GM10847 (cell line): Measurements from ENCODE around the gene PPARD.

Experiments used
- POLR2A ChIP-seq: IDR thresholded peaks from 2 replicates; pipeline ENCODE4 v1.6.1; 2011; ENCODE audit not compliant: insufficient read length; ENCODE audit errors: extremely low read depth

The PPARD gene

GRCh38 chr6:35342258-35343091 is at the start of gene PPARD:
PPARD (plus strand) TSS chr6:35342558; CDS start chr6:35411088, 68,530 bp downstream.
- peak; percentile 19 for TF ChIP-seq POLR2A

GRCh38 chr6:35293681-35294080 is 48.7 kb upstream of the PPARD start:
- TF ChIP-seq POLR2A = no peak

GRCh38 chr6:35294308-35294945 is 47.9 kb upstream of the PPARD start:
- TF ChIP-seq POLR2A = no peak

- no peak for TF ChIP-seq POLR2A
Observed at GRCh38 chr6:35295036-35295435, 47.3 kb upstream of the PPARD start.

GRCh38 chr6:35295521-35296315 is 46.6 kb upstream of the PPARD start:
- TF ChIP-seq POLR2A = no peak

- no peak for TF ChIP-seq POLR2A
Observed at GRCh38 chr6:35296931-35297600, 45.3 kb upstream of the PPARD start.

GRCh38 chr6:35297601-35298481 is 44.5 kb upstream of the PPARD start, which contains the start of gene DEF6:
DEF6 (plus strand) TSS chr6:35297818; CDS start chr6:35297857, 39 bp downstream.
- TF ChIP-seq POLR2A = peak; percentile 60

- TF ChIP-seq POLR2A = no peak
Observed at GRCh38 chr6:35298625-35299140, 43.7 kb upstream of the PPARD start.

- TF ChIP-seq POLR2A = no peak
Observed at GRCh38 chr6:35299674-35300073, 42.7 kb upstream of the PPARD start.

GRCh38 chr6:35300848-35301247 is 41.5 kb upstream of the PPARD start:
- TF ChIP-seq POLR2A = no peak

GRCh38 chr6:35302604-35303241 is 39.6 kb upstream of the PPARD start:
- TF ChIP-seq POLR2A = peak; percentile 35

GRCh38 chr6:35304299-35304698 is 38.1 kb upstream of the PPARD start:
- TF ChIP-seq POLR2A = no peak

- no peak for TF ChIP-seq POLR2A
Observed at GRCh38 chr6:35305117-35305516, 37.2 kb upstream of the PPARD start.
